HepG2 (cell line): Measurements from ENCODE around the gene RAB40C. TPM values are rescaled to one million over a fixed set of nuclear protein-coding genes. Genes with fewer than 3 reads are reported as not detected.

ENCODE experiments used
- ATAC-seq: fragments of 200-7000 bp; cut with Tn5 transposase; 3 replicates; pipeline ENCODE4 v1.9.1; 2020; ENCODE audit warnings: mild to moderate bottlenecking, moderate library complexity
- BruUV-seq: library from RNA; stranded (reverse); fragments of 400-500 nt; replicated peaks from 2 replicates; lab custom pipeline; 2021; lab: Mats Ljungman, UMichigan
- CTCF ChIA-PET: fragments of 300-600 bp; formaldehyde crosslinking; extraction: SDS; loops from one replicate; lab custom pipeline; 2021; ENCODE audit warnings: low total read pairs, inconsistent platforms, low intra/inter-chr PET ratio; lab: Yijun Ruan, JAX
- POLR2A ChIA-PET: fragments of 350-600 bp; sonication (Branson Sonifier 250); formaldehyde crosslinking; loops from one replicate; lab custom pipeline; 2020; ENCODE audit warnings: antibody characterized with exemption, inconsistent platforms; lab: Yijun Ruan, JAX
- DNase-seq: peaks from one replicate; pipeline ENCODE4 v3.0.0-alpha.2; 2015; ENCODE audit warnings: low spot score
- FAIRE-seq: peaks from 3 replicates; lab custom pipeline; 2011; peaks lifted over from hg19 to GRCh38; lab: Jason Lieb, UNC
- H2AFZ ChIP-seq: one replicate; pipeline ENCODE4 v1.6.1; 2011; ENCODE audit warnings: low read length, inconsistent platforms
- H3K27ac ChIP-seq: fragments of 300-600 bp; 3 replicates; pipeline ENCODE4 v1.8.0; 2011; ENCODE audit warnings: mixed run types, mild to moderate bottlenecking, mixed read lengths, low read length, inconsistent platforms; ENCODE audit not compliant: insufficient read depth; ENCODE audit errors: extremely low read length
- H3K27me3 ChIP-seq, 2 experiments: fragments of 200-600 bp in 1 of 2; 2 replicates in 1 of 2; 3 replicates in 1 of 2; pipeline versions ENCODE4 v1.6.0 to v1.8.0; 2011; ENCODE audit warnings: low read length in 2 of 2, mild to moderate bottlenecking in 2 of 2, moderate library complexity in 2 of 2, inconsistent platforms in 1 of 2; ENCODE audit not compliant: insufficient read depth in 2 of 2, control insufficient read depth in 1 of 2
- H3K36me3 ChIP-seq, 2 experiments: fragments of 200-600 bp in 1 of 2; replicated peaks in 1 of 2; 2 replicates in 1 of 2; 3 replicates in 1 of 2; pipeline versions ENCODE4 v1.5.1 to v1.8.0; 2011; ENCODE audit warnings: low read length in 2 of 2, inconsistent platforms in 1 of 2; ENCODE audit not compliant: insufficient read depth in 2 of 2, control insufficient read depth in 1 of 2
- H3K4me1 ChIP-seq: 2 replicates; pipeline ENCODE4 v1.5.1; 2012; ENCODE audit warnings: low read length, inconsistent platforms; ENCODE audit not compliant: insufficient read depth
- H3K4me2 ChIP-seq: 2 replicates; pipeline ENCODE4 v1.6.0; 2011; ENCODE audit warnings: low read depth, low read length, inconsistent platforms
- H3K4me3 ChIP-seq, 3 experiments: fragments of 200-600 bp in 1 of 3; sonication (generic), shearing (Covaris generic) in 1 of 3; replicated peaks in 1 of 3; 2 replicates each; pipeline ENCODE4 v1.5.1; 2011 to 2016; ENCODE audit warnings: low read length in 3 of 3, inconsistent platforms in 2 of 3, low read depth in 2 of 3, mild to moderate bottlenecking in 2 of 3, control low read depth in 1 of 3, mixed read lengths in 1 of 3; ENCODE audit not compliant: insufficient read depth in 1 of 3
- H3K79me2 ChIP-seq: one replicate; pipeline ENCODE4 v1.6.1; 2011; ENCODE audit warnings: low read length, inconsistent platforms; ENCODE audit not compliant: insufficient read depth
- H3K9ac ChIP-seq: 2 replicates; pipeline ENCODE4 v1.6.0; 2011; ENCODE audit warnings: mild to moderate bottlenecking, low read depth, low read length, inconsistent platforms; ENCODE audit not compliant: insufficient read depth
- H3K9me3 ChIP-seq: 2 replicates; pipeline ENCODE4 v1.5.1; 2012; ENCODE audit warnings: mild to moderate bottlenecking, low read length
- H4K20me1 ChIP-seq: 2 replicates; pipeline ENCODE4 v1.6.0; 2011; ENCODE audit warnings: inconsistent platforms, mild to moderate bottlenecking, low read length, moderate library complexity; ENCODE audit not compliant: insufficient read depth
- AGO1 ChIP-seq: fragments of 200-400 bp; formaldehyde crosslinking; IDR thresholded peaks from 2 replicates; pipeline ENCODE4 v1.6.1; 2017; ENCODE audit warnings: mild to moderate bottlenecking, low read depth, low read length, moderate library complexity; ENCODE audit not compliant: poor library complexity, severe bottlenecking
- AGO2 ChIP-seq: fragments of 200-400 bp; formaldehyde crosslinking; optimal IDR thresholded peaks from 2 replicates; pipeline ENCODE3; 2017; ENCODE audit warnings: mild to moderate bottlenecking, low read depth, low read length, moderate library complexity
- CEBPB ChIP-seq: IDR thresholded peaks from 2 replicates; pipeline ENCODE4 v1.6.1; 2011; ENCODE audit warnings: low read depth, low read length, improper control_type of control experiment, borderline replicate concordance
- CHD4 ChIP-seq: fragments of 200-600 bp; sonication (generic); IDR thresholded peaks from 2 replicates; pipeline ENCODE4 v1.7.0; 2017; ENCODE audit warnings: mild to moderate bottlenecking, low read length, borderline replicate concordance
- CREM ChIP-seq, 2 experiments: sonication (generic) in 1 of 2; formaldehyde crosslinking in 1 of 2; IDR thresholded peaks; 2 replicates each; pipeline versions ENCODE4 v1.4.0 to v1.6.1; 2016 to 2020; ENCODE audit warnings: antibody characterized with exemption in 1 of 2, mild to moderate bottlenecking in 1 of 2, missing genetic modification reagents in 1 of 2
- FOXM1 ChIP-seq: sonication (generic); formaldehyde crosslinking; IDR thresholded peaks from 2 replicates; pipeline ENCODE4 v1.5.0; 2020; ENCODE audit warnings: missing genetic modification reagents
- HNRNPL ChIP-seq: fragments of 200-400 bp; formaldehyde crosslinking; IDR thresholded peaks from 2 replicates; pipeline ENCODE4 v1.6.1; 2017; ENCODE audit warnings: mild to moderate bottlenecking, low read depth, low read length
- KAT8 ChIP-seq: IDR thresholded peaks from 2 replicates; pipeline ENCODE4 v1.6.1; 2016; ENCODE audit warnings: missing genetic modification reagents, missing compliant biosample characterization
- RBFOX2 ChIP-seq: fragments of 200-400 bp; formaldehyde crosslinking; IDR thresholded peaks from 2 replicates; pipeline ENCODE4 v1.6.1; 2017; ENCODE audit warnings: low read depth, mild to moderate bottlenecking, low read length
- SOX5 ChIP-seq: IDR thresholded peaks from 2 replicates; pipeline ENCODE4 v1.6.1; 2016; ENCODE audit warnings: borderline replicate concordance
- ZFP36 ChIP-seq: fragments of 150-350 bp; IDR thresholded peaks from 2 replicates; pipeline ENCODE4 v1.6.1; 2018; ENCODE audit warnings: borderline replicate concordance, low read length, low read depth; ENCODE audit not compliant: partially characterized antibody
- ZFP82 ChIP-seq: sonication (generic); formaldehyde crosslinking; IDR thresholded peaks from 2 replicates; pipeline ENCODE4 v1.5.1; 2020; ENCODE audit warnings: mild to moderate bottlenecking, missing genetic modification reagents, borderline replicate concordance
- ZNF333 ChIP-seq: sonication (generic); formaldehyde crosslinking; IDR thresholded peaks from 2 replicates; pipeline ENCODE4 v1.4.0; 2020; ENCODE audit warnings: mild to moderate bottlenecking, missing genetic modification reagents, borderline replicate concordance
- ZNF383 ChIP-seq: sonication (generic); formaldehyde crosslinking; IDR thresholded peaks from 2 replicates; pipeline ENCODE4 v1.4.0; 2020; ENCODE audit warnings: missing genetic modification reagents, mild to moderate bottlenecking, borderline replicate concordance
- WGBS: methylation state at CpG from one replicate; pipeline ENCODE4 v1.1.6; 2017; ENCODE audit warnings: low lambda C conversion rate; 5-methylcytosine and 5-hydroxymethylcytosine counted together
- in situ Hi-C: cut with HindIII; loops from 2 replicates; pipeline ENCODE4 v1.10.0; 2017; ENCODE audit warnings: low pct_unique_long_range_greater_than_20kb; ENCODE audit not compliant: extremely low pct_ligation_motif_present
- intact Hi-C: fragments of 100-400 bp; cut with micrococcal nuclease; formaldehyde crosslinking; loops from one replicate; pipeline ENCODE4 v1.10.0; 2022; ENCODE audit not compliant: unreplicated experiment
- polyA plus RNA-seq, 8 experiments: library from polyadenylated mRNA; depleted of rRNA in 3 of 8; stranded (reverse) in 7 of 8; unstranded in 1 of 8; fragments of >200 nt; fragmentation: Illumina TruSeq in 4 of 8; extraction: Trizol in 4 of 8; gene quantifications; 2 replicates each; pipeline versions ENCODE4 v1.2.1 to v1.2.3, GENCODE V29; 2011 to 2016; ENCODE audit warnings: low read depth in 4 of 8, missing spikeins in 1 of 8, mixed read lengths in 1 of 8; ENCODE audit not compliant: insufficient read depth in 1 of 8
- total RNA-seq, 5 experiments: library from RNA; depleted of rRNA; stranded (reverse); fragments of >200 nt; fragmentation: Illumina TruSeq; extraction: Trizol; gene quantifications; 2 replicates each; pipeline ENCODE4 v1.2.3, GENCODE V29; 2016; ENCODE audit warnings: low read depth in 1 of 5

RAB40C gene
- total and polyA plus RNA-seq, 2 of the 13 experiments (the other 11 are each of a cell fraction or from before 2014, with no cell fraction given) = 7.7 to 11.5 TPM

GRCh38 chr16:672851-673250, 83.0 kb downstream of the RAB40C start (continued):
- 0 out of 2 replicates have a peak, but pooled peaks have one; percentile 15 for TF ChIP-seq HNRNPL
- TF ChIP-seq ZFP36 = no peak
- TF ChIP-seq CEBPB = no peak
- TF ChIP-seq AGO2 = peak; percentile 12
- no peak for TF ChIP-seq CHD4
- TF ChIP-seq ZFP82 = no peak
- no peak for TF ChIP-seq ZNF383 (CRISPR knock-in tag)
- no peak for TF ChIP-seq FOXM1
- no peak for TF ChIP-seq SOX5 (CRISPR knock-in tag)
- TF ChIP-seq ZNF333 (CRISPR knock-in tag) = no peak
- TF ChIP-seq KAT8 (CRISPR knock-in tag) = no peak
- TF ChIP-seq, all 625 proteins: peak for 3

- ChIA-PET POLR2A (no interaction called here), CTCF (no interaction called here)
- Histone ChIP-seq H3K9me3 (no peaks in the 10 kb centered on the region), H3K4me2 (no peak overlapping the region), H3K4me1 (peaks cover 35% of the 10 kb centered on the region), H2AFZ (no peak overlapping the region), H4K20me1 (no peaks in the 10 kb centered on the region), H3K9ac (no peak overlapping the region), H3K27me3 (no peaks in the 10 kb centered on the region), H3K79me2 (peaks cover 13% of the 10 kb centered on the region), H3K36me3 (peaks cover 22 to 42% of the 10 kb centered on the region in 2 experiments; a peak in 4 of 5 replicates), H3K27ac (no peak overlapping the region)
- WGBS = 100% methylated on average over 2 of the region's 18 CpGs
- in situ Hi-C loops (no loop called here), intact Hi-C loops (no loop called here)
- BruUV-seq = TSS peak; percentile 17
- ATAC-seq (no peak), DNase-seq (no peak)
- TF ChIP-seq HNRNPL = 0 out of 2 replicates have a peak, but pooled peaks have one; percentile 33
- TF ChIP-seq AGO1 = peak; percentile 67
- peak; percentile 57; the same call in 1 of the 2 replicates for TF ChIP-seq RBFOX2
- TF ChIP-seq CREM (IDR thresholded peaks at IDR 0.05) = no peak
- TF ChIP-seq CREM (CRISPR knock-in tag; IDR thresholded peaks at IDR 0.05) = no peak
- peak; percentile 52 for TF ChIP-seq AGO2
- TF ChIP-seq, all 625 proteins: peak for 4
- no peak overlapping the region for H3K4me3 ChIP-seq
- no peak for FAIRE-seq
Observed at GRCh38 chr16:673399-673991, 83.6 kb downstream of the RAB40C start.
